Gastrocnemius medialis (tissue), 4 donors: ENCODE results near the gene LIPT1. TPM values are rescaled to one million over a fixed set of nuclear protein-coding genes. Genes with fewer than 3 reads are reported as not detected.

Experiments used
- ATAC-seq, 2 donors: fragments of 150-250 bp; one replicate each; pipeline ENCODE4 v1.9.1; 2016
- DNase-seq, 2 donors: peaks; one replicate each; pipeline ENCODE4 v3.0.0-alpha.2; 2019
- H3K27ac ChIP-seq, 4 donors: fragments of 200-600 bp; sonication (generic); 1 replicate in 1 of 4; 2 replicates in 3 of 4; pipeline ENCODE4 v1.5.1; 2016 to 2018; ENCODE audit warnings: mild to moderate bottlenecking in 2 of 4, moderate library complexity in 1 of 4
- H3K27me3 ChIP-seq, 3 donors: fragments of 200-600 bp; sonication (generic) in 2 of 3; 1 replicate in 1 of 3; 2 replicates in 2 of 3; pipeline versions ENCODE4 v1.5.1 to v1.6.0; 2016 to 2019; ENCODE audit warnings: mild to moderate bottlenecking in 1 of 3, moderate library complexity in 1 of 3
- H3K36me3 ChIP-seq, 2 donors: fragments of 200-600 bp; sonication (generic) in 1 of 2; one replicate each; pipeline ENCODE4 v1.5.1; 2017 to 2018
- H3K4me1 ChIP-seq, 2 donors: fragments of 200-600 bp; sonication (generic) in 1 of 2; one replicate each; pipeline ENCODE4 v1.5.1; 2016 to 2017; ENCODE audit warnings: mild to moderate bottlenecking in 2 of 2
- H3K4me3 ChIP-seq, 4 donors: fragments of 200-600 bp; sonication (generic) in 3 of 4; 1 replicate in 1 of 4; 2 replicates in 3 of 4; pipeline ENCODE4 v1.5.1; 2016 to 2019; ENCODE audit warnings: mild to moderate bottlenecking in 2 of 4
- H3K9me3 ChIP-seq, 3 donors: fragments of 200-600 bp; sonication (generic) in 2 of 3; 1 replicate in 1 of 3; 2 replicates in 2 of 3; pipeline ENCODE4 v1.5.1; 2016 to 2019
- POLR2A ChIP-seq, 2 donors: fragments of 450-650 bp; IDR thresholded peaks; one replicate each; pipeline ENCODE4 v1.6.1; 2017; ENCODE audit warnings: antibody characterized with exemption in 2 of 2, mild to moderate bottlenecking in 2 of 2, moderate library complexity in 2 of 2
- in situ Hi-C, 4 donors: fragments of 200-750 bp; cut with MboI; loops; one replicate each; pipeline versions ENCODE4 v1.15.0 to v1.8.0; 2017; ENCODE audit warnings: low sequenced_read_pairs in 4 of 4
- intact Hi-C: fragments of 100-400 bp; cut with DNase I; formaldehyde crosslinking; loops from one replicate; pipeline ENCODE4 v1.15.1; 2023; ENCODE audit warnings: low total_unique reads
- total RNA-seq, 4 donors: library from RNA; depleted of rRNA; stranded (reverse); fragments of >200 nt; gene quantifications; one replicate each; pipeline versions ENCODE4 v1.1.0 to v1.2.3, GENCODE V29; 2016
- TF ChIP-seq, protein P1 (sequence below), 5 experiments: fragments of 450-650 bp in 3 of 5; fragments of 200-600 bp in 2 of 5; sonication (generic) in 2 of 5; IDR thresholded peaks in 4 of 5; conservative IDR thresholded peaks in 1 of 5; 1 replicate in 4 of 5; 2 replicates in 1 of 5; pipeline ENCODE4 v1.5.1; 2016 to 2019; ENCODE audit warnings: antibody characterized with exemption in 5 of 5, mild to moderate bottlenecking in 3 of 5, moderate library complexity in 3 of 5

Gene LIPT1
- 1 to 10 TPM; 4.2 to 7.5 (median 6.2) TPM for total RNA-seq

DNA sequence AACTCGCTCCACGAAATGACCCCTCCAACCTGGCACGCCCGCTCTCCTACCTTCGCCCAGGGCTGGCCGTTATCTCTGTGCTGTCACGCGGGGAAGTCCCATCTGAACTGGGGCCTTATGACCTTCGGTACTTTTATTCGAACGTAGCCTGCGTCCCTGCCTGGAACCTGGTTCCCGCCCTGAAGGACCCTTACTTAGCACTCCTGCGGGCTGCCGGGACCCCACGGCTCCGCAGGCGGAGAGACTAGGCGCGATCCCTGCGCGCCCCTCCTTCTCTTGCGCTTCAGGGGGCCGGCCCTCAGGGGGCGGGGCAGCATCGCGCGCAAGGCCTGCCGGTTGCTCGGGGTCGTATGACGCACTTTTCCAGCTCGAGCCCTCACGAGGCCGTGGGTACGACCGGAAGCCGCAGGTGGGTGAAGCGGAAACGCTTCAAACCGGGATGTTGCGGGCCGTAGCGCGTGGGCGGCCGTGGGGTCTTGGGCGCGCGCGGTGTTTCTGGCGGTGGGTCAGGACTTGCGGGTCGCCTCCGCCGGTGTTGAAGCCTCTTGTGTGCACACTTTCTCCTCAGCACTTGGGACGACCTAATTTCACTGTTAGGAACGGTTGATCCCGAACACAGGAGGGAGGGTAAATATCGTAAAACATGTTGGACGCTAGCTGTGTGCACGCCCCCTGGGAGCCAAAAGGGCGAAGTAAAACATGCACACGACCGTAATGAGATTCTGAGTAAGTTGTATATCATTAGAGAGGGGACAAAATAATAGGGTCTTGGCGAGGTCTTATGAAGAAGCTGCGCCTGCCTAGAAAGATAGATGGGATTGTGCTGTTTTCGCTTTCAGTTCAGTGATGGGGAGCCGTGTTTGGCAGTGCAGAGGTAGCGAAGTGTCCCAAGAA is at the start of gene LIPT1, which contains the start of gene TSGA10:
TSS of gene LIPT1 (plus strand) at position 325 of the 894 bp plus-strand sequence. CDS start 6,991 bp downstream, outside the sequence.
TSS of gene TSGA10 (minus strand) at position 300 of the 894 bp plus-strand sequence. CDS start 45,503 bp downstream, outside the sequence.
- Histone ChIP-seq H3K36me3 (peaks cover 0 to 14% of the 10 kb centered on the region in 2 donors), H3K9me3 (no peaks in the 10 kb centered on the region), H3K4me1 (peaks cover 20 to 36% of the 10 kb centered on the region in 2 donors), H3K27ac (peak within 1 kb of the TSS; percentile 86 to 99 (median 94)), H3K4me3 (peak within 1 kb of the TSS; percentile 61 to 92 (median 86)), H3K27me3 (no peaks in the 10 kb centered on the region)
- TF ChIP-seq, protein P1, sequence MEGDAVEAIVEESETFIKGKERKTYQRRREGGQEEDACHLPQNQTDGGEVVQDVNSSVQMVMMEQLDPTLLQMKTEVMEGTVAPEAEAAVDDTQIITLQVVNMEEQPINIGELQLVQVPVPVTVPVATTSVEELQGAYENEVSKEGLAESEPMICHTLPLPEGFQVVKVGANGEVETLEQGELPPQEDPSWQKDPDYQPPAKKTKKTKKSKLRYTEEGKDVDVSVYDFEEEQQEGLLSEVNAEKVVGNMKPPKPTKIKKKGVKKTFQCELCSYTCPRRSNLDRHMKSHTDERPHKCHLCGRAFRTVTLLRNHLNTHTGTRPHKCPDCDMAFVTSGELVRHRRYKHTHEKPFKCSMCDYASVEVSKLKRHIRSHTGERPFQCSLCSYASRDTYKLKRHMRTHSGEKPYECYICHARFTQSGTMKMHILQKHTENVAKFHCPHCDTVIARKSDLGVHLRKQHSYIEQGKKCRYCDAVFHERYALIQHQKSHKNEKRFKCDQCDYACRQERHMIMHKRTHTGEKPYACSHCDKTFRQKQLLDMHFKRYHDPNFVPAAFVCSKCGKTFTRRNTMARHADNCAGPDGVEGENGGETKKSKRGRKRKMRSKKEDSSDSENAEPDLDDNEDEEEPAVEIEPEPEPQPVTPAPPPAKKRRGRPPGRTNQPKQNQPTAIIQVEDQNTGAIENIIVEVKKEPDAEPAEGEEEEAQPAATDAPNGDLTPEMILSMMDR (IDR thresholded peaks at IDR 0.05 in 4 of 5, conservative IDR thresholded peaks at IDR 0.05 in 1 of 5): peak in 3 of 5 experiments; percentile 13 to 26 (median 13)
- TF ChIP-seq POLR2A (IDR thresholded peaks at IDR 0.05): peak; percentile 89 to 93
- intact Hi-C loops (loop anchor here (1.0 to 10.0 kb wide), 5 partner anchors 14 to 550 kb away; partner anchors contain the start of genes C2orf15, COA5, EIF5B and MGAT4A), in situ Hi-C loops (no loop called here)
- ATAC-seq (peak; percentile 96 to 98), DNase-seq (peak; percentile 90 to 93)

DNA sequence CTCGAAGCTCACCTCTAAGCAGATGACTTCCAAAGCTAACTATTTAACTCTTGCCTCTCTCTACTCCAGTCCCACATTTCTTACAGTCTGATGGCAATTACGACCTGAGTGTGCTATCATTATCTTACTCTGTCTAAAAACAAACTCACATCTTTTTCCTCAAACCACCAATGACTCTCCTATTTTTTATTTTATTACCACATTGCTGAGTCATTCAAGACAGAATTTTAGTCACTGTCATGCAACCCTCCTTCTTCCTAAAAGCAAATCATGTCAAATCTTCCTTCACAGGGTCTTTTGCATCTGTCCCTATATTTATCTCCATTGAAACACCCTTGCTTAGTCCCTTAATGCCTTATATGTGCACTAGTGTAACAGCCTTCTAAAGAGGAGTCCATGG is 47.9 kb upstream of the LIPT1 start:
- no peaks in the 10 kb centered on the region for H3K9me3 ChIP-seq
- H3K27me3 ChIP-seq: no peaks in the 10 kb centered on the region
- no peak overlapping the region for H3K4me3 ChIP-seq
- DNase-seq (no peak), ATAC-seq (no peak)
- H3K36me3 ChIP-seq: no peaks in the 10 kb centered on the region
- in situ Hi-C loops (no loop called here), intact Hi-C loops (no loop called here)
- no peak overlapping the region for H3K27ac ChIP-seq
- TF ChIP-seq POLR2A (IDR thresholded peaks at IDR 0.05): no peak
- TF ChIP-seq, protein P1 (IDR thresholded peaks at IDR 0.05 in 4 of 5, conservative IDR thresholded peaks at IDR 0.05 in 1 of 5): no peak
- H3K4me1 ChIP-seq: no peaks in the 10 kb centered on the region

DNA sequence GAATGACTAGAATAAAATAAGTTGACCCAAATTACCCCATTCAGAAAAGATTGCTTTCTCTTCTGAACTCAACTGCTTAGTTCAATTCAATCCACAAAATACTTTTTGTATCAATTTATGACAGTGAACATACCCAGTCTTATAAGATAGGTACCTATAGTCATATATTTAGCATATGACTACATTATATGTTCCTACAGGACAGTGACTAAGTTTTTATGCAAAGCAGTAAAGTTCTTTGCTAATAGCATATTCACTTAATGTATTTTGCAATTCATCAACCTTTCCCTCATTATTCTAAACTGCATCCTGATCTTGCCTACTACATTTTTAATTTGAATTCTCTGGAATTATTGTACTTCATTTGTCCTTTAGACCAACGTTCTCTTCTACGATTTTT is 43.5 kb upstream of the LIPT1 start:
- in situ Hi-C loops (no loop called here), intact Hi-C loops (no loop called here)
- H3K36me3 ChIP-seq: no peaks in the 10 kb centered on the region
- DNase-seq (no peak), ATAC-seq (no peak)
- H3K27ac ChIP-seq: no peak overlapping the region
- no peak overlapping the region for H3K4me3 ChIP-seq
- H3K27me3 ChIP-seq: no peaks in the 10 kb centered on the region
- no peaks in the 10 kb centered on the region for H3K9me3 ChIP-seq
- no peak for TF ChIP-seq POLR2A (IDR thresholded peaks at IDR 0.05)
- TF ChIP-seq, protein P1 (IDR thresholded peaks at IDR 0.05 in 4 of 5, conservative IDR thresholded peaks at IDR 0.05 in 1 of 5): no peak
- no peaks in the 10 kb centered on the region for H3K4me1 ChIP-seq

DNA sequence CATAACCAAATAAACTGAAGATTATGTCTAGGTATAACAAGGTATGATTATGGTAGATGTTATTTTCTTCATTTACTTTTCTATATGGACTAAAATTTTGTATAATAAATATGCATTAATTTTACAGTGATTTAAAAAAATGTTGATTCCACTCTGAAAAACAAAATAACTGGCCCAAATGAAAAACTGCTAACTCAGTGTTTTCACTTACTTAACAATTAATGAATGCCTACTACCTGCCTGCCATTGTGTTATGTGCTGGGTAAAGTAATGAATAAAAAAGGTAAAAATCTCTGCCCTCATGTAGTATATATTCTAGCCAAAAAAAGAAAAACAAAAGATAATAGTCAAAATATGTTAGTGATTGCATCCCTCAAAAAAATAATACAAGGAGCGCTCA is 42.8 kb upstream of the LIPT1 start:
- ATAC-seq: no peak
- H3K27me3 ChIP-seq: no peaks in the 10 kb centered on the region
- intact Hi-C loops (no loop called here), in situ Hi-C loops (no loop called here)
- no peak for DNase-seq
- H3K9me3 ChIP-seq: no peaks in the 10 kb centered on the region
- TF ChIP-seq POLR2A (IDR thresholded peaks at IDR 0.05): no peak
- TF ChIP-seq, protein P1 (IDR thresholded peaks at IDR 0.05 in 4 of 5, conservative IDR thresholded peaks at IDR 0.05 in 1 of 5): no peak
- no peaks in the 10 kb centered on the region for H3K36me3 ChIP-seq
- no peak overlapping the region for H3K4me3 ChIP-seq
- no peaks in the 10 kb centered on the region for H3K4me1 ChIP-seq
- H3K27ac ChIP-seq: no peak overlapping the region
